GM19438 (cell line): ENCODE measurements around the gene STYXL1.
"Not testable (repeated sequence)": the region's sequence is repeated elsewhere in the genome, so short reads cannot be mapped to it uniquely, and the experiment has no call there.

Experiments
- ATAC-seq: cut with Tn5 transposase; IDR thresholded peaks from one replicate; pipeline ENCODE4 v1.9.1; 2021; ENCODE audit warnings: low read depth; ENCODE audit not compliant: unreplicated experiment

STYXL1 gene

GRCh38 chr7:76047811-76048667 lies at the start of gene STYXL1, which contains the start of gene MDH2:
TSS of gene STYXL1 (minus strand) at chr7:76048000. CDS start at chr7:76030523, 17,477 bp downstream.
TSS of gene MDH2 (plus strand) at chr7:76048106. CDS start at chr7:76048161, 55 bp downstream.
- peak; percentile 97 for ATAC-seq

DNA sequence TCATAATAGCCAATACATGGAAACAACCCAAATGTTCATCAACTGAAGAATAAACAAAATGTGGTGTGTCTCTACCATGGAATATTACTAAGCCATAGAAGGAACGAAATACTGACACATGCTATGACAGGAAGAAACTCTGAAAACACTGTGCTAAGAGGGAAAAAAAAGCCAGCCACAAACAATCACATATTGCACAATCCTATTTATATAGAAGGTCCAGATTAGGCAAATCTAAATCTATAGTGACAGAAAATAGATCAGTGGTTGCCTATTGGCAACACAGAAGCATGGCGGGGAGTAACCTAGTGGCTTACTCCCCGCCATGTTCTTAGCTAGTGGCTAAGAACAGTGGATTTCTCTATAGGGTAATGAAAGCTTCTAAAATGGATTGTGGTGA lies 48.1 kb upstream of the STYXL1 start:
- ATAC-seq, result no peak

- not testable (repeated sequence) for ATAC-seq
Observed at GRCh38 chr7:76094326-76094725, 46.5 kb upstream of the STYXL1 start.

GRCh38 chr7:76093531-76093930 lies 45.7 kb upstream of the STYXL1 start:
- not testable (repeated sequence) for ATAC-seq

- ATAC-seq, result no peak
Observed at GRCh38 chr7:76091506-76091905, 43.7 kb upstream of the STYXL1 start.

DNA sequence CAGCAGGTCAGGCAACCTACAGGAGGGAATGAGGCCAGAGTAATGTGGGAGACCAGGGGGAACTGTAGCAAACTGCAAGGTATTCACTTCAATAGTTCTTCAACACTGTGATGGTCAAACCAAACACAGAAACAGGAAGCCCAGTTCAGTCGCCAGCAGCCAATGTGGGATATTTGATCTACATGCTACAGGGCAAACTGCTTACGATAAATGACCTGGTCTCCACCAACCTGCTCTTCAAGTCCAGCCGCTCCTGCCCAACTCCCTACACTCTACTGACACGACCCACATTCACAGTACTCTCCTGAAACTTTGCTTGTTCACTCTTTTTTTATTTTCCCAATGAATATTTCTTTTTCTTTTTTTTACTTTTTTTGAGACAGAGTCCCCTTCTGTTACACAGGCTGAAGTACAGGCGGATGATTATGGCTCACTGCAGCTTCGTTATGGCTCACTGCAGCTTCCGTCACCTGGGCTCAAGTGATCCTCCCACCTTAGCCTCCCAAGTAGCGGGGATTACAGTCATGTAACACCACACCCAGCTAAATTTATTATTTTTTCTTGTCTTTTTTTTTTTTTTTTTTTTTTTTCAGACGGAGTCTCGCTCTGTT lies 42.2 kb upstream of the STYXL1 start:
- no peak for ATAC-seq

DNA sequence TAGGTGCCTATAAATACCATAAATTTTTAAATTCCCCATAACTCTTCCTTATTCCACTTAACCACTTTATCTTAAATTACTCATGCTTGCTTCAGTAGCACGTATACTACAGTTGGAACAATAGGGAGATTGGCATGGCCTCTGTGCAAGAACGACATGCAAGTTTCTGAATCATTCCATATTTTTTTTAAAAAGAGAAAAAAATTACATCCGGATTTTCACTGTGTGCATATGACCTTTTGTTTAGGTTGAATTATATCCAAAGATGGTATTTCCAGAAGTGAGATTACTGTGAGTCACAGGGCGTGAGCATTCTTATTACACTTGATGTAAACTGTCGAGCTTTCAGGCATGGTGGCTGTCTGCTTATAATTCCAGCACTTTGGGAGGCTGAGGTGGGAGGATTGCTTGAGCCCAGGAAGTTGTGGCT lies 39.6 kb upstream of the STYXL1 start:
- not testable (repeated sequence) for ATAC-seq

- no peak for ATAC-seq
Observed at GRCh38 chr7:76086070-76086469, 38.3 kb upstream of the STYXL1 start.

DNA sequence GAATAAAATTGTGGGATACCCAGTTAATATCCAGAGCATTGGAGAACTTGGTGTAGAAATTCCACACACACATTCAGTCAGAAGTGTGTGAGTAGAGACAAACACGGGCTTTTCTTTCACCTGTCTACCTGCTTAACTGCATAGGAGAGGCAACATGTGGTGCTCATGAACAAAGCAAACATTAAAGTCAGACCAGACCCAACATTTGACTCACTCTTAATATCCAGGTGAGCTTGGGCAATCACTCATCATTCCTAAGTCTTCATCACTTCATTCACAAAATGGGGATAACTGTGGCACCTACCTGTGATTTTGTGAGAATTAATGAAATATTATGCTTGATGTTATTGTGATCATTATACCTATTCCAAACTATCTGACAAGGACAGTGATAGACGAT lies 36.3 kb upstream of the STYXL1 start:
- ATAC-seq, result not testable (repeated sequence)

- ATAC-seq, result no peak
Observed at GRCh38 chr7:76080204-76080603, 32.4 kb upstream of the STYXL1 start.

DNA sequence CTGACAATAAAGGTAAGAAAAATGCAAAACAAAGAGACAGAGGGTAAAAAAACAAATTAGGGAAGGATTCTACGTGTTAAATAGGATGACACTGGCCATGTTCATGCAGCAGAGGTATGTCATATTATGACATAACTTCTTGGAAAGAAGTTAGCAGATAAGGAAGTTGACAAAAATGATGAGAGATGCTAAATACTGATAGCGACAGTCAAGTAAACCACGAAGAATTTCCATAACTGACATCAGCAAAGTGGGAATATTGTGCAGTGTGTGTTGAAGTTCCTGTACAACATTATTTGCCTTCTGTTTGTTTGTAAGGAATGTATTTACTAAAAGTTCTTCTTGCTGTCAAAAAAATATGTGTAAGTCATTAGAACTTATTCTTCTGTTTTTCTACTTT lies 29.6 kb upstream of the STYXL1 start:
- ATAC-seq, result no peak

GRCh38 chr7:76076995-76077394 lies 29.2 kb upstream of the STYXL1 start:
- no peak for ATAC-seq

DNA sequence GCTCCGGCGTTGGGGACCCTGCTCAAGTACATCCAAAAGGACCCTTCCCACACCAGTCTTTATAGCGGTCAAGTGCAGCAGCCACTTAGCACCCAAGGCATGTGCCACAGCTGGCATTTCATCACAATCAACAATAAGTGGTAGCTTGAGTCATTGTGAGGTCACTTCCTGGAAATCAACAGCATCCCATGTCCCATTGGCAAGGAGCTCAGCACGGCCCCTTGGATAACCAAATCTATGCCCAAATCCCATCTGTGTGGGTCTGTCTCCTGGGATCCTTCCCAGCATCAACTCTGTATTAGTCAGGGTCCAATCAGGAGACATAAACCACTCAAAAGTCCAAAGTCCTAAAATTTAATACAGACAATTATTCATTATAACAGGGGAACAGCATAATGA lies 27.2 kb upstream of the STYXL1 start:
- no peak for ATAC-seq

DNA sequence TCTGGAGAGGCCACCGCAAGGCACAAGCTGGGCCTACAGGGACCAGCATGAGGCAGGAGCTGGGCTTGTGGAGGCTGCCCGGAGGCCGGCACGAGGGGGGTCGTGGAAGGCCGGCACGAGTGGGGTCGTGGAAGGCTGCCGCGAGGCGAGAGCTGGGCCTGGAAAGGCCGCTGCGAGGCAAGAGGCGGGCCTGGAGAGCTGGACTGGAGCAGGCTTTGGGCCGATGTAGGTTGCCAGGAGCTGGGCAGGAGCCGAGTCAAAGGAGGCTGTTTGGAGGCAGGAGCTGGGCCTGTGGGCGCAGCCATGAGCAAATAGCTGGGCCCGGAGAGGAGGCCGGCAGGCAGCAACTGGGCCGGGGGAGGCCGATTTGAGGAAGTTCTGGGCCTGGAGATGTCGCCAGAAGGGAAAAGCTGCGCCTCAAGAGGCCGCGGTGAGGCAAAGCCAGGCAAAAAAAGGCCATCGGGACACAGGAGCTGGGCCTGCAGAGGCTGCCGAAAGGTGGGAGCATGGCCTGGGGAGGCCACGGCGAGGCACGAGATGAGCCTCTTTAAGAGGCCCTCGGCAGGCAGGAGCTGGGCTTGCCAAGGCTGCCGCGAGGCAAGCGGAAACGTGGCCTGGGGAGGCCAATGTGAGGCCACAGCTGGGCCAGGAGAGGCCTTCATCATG lies 26.6 kb upstream of the STYXL1 start:
- ATAC-seq, result no peak

DNA sequence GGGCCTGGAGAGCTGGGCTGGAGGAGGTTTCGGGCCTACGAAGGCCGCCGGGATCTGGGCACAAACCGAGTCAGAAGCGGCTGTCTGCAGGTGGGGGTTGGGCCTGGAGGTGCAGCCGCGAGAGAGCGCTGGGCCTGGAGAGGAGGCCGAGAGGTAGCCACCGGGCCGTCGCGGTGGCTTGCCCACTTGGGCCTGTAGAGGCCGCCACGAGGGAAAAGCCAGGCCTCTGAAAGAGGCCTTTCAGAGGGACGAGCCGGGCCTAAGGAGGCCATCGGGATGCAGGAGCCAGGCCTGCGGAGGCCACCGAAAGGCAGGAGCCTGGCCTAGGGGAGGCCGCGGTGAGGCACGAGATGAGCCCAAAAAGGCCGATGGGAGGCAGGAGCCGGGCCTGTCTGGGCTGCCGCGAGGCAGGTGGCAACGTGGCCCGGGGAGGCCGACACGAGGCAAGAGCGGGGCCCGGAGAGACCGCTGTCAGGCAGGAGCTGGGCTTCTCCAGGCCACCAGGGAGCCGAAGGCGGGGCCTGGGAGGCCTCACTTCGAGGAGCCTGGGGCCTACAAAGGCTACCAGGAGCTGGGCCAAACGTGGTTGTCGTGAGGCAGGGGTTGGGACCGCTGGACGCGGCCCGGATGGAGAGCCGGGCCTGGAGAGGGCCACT lies 25.7 kb upstream of the STYXL1 start:
- ATAC-seq, result no peak

DNA sequence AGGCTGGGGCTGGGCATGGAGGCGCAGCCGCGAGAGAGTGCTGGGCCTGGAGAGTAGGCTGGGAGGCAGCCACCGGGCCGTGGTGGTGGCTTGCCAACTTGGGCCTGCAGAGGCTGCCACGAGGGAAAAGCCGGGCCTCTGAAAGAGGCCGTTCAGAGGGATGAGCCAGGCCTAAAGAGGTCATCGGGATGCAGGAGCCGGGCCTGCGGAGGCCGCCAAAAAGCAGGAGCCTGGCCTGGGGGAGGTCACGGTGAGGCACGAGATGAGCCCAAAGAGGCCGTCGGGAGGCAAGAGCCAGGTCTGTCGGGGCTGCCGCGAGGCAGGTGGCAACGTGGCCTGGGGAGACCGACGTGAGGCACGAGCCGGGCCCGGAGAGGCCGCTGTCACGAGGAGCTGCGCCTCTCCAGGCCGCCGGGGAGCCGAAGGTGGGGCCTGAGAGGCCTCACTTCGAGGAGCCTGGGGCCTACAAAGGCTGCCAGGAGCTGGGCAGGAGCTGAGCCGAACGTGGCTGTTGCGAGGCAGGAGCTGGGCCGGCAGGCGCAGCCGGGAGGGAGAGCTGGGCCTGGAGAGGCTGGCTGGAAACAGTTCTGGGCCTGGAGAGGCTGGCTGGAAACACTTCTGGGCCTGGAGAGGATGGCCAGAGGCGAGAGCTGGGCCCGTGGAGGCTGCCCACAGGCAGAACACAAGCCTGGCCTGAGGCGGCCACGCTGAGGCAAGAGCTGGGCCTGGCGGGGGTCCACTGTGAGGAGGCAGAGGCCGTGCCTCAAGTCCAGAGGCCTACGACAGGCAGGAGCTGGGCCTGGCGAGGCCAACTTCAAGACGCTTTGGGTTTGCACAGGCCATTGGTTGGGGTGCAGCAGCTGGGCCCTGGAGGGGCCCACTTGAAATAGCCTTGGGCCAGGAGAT lies 24.7 kb upstream of the STYXL1 start:
- no peak for ATAC-seq

- no peak for ATAC-seq
Observed at GRCh38 chr7:76071316-76072242, 23.8 kb upstream of the STYXL1 start.

- ATAC-seq, result no peak
Observed at GRCh38 chr7:76069238-76069638, 21.4 kb upstream of the STYXL1 start.
